ENCODE measurements around the gene JAK2. TPM values are rescaled to one million over a fixed set of nuclear protein-coding genes. Genes with fewer than 3 reads are reported as not detected.

JAK2 gene
- total RNA-seq, 1 donor from 2014 or later = 32.8 TPM

- ATAC-seq = no peak
- TF ChIP-seq CTCF (IDR thresholded peaks at IDR 0.05) = no peak
- intact Hi-C loops (cut with DNase I) = no loop called here
- DNase-seq = no peak
- Histone ChIP-seq H3K27me3 (ENCODE audit: low read depth) (no peaks in the 10 kb centered on the region), H3K27ac (no peak overlapping the region), H3K4me3 (no peak overlapping the region), H3K9me3 (no peaks in the 10 kb centered on the region), H3K4me1 (no peaks in the 10 kb centered on the region), H3K36me3 (no peaks in the 10 kb centered on the region)
Measured at GRCh38 chr9:4959031-4959430, 26.0 kb upstream of the JAK2 start.

DNA sequence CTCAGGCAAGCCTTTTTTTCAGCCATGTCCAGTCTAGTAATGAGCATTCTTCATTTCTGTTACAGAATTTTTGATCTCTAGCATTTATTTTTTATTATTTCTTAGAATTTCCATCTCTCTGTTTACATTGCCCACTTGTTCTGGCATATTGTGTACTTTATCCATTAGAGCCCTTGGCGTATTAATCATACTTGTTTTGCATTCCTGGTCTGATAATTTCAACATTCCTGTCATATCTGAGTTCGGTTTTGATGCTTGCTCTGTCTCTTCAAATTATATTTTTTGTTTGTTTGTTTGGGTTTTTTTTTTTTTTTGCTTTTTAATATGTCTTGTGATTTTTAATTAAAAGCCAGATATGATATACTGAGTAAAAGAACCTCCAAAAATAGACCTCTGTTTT lies 23.0 kb upstream of the JAK2 start:
- Histone ChIP-seq H3K27ac (no peak overlapping the region), H3K4me3 (no peak overlapping the region), H3K4me1 (no peaks in the 10 kb centered on the region), H3K36me3 (no peaks in the 10 kb centered on the region), H3K9me3 (no peaks in the 10 kb centered on the region), H3K27me3 (ENCODE audit: low read depth) (no peaks in the 10 kb centered on the region)
- DNase-seq (no peak), ATAC-seq (no peak)
- no peak for TF ChIP-seq CTCF (IDR thresholded peaks at IDR 0.05)
- intact Hi-C loops (cut with DNase I) = no loop called here

DNA sequence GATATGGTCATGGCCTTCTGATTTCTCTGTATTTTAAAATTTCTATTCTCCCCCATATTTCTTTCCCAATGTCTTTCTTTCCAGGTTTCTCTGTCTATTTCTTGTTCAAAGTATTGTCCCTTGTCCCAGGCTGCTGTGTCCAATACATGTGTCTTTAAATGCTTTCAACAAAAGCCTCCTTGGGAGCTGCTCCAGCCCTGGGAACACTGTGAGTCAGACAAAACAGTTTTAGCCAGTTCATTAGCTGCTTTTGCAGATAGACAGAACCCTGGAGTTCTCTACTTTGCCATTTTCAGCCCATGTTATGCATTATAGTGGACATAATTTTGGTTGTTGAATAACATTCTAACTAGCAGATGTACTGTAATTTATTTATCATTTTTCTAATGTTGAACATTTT lies 20.5 kb upstream of the JAK2 start:
- H3K4me3 ChIP-seq = no peak overlapping the region
- H3K4me1 ChIP-seq = no peaks in the 10 kb centered on the region
- no peaks in the 10 kb centered on the region for H3K27me3 ChIP-seq (ENCODE audit: low read depth)
- ATAC-seq = no peak
- no peak overlapping the region for H3K27ac ChIP-seq
- no peaks in the 10 kb centered on the region for H3K9me3 ChIP-seq
- DNase-seq = no peak
- H3K36me3 ChIP-seq = no peaks in the 10 kb centered on the region
- TF ChIP-seq CTCF (IDR thresholded peaks at IDR 0.05) = no peak
- intact Hi-C loops (cut with DNase I) = no loop called here

DNA sequence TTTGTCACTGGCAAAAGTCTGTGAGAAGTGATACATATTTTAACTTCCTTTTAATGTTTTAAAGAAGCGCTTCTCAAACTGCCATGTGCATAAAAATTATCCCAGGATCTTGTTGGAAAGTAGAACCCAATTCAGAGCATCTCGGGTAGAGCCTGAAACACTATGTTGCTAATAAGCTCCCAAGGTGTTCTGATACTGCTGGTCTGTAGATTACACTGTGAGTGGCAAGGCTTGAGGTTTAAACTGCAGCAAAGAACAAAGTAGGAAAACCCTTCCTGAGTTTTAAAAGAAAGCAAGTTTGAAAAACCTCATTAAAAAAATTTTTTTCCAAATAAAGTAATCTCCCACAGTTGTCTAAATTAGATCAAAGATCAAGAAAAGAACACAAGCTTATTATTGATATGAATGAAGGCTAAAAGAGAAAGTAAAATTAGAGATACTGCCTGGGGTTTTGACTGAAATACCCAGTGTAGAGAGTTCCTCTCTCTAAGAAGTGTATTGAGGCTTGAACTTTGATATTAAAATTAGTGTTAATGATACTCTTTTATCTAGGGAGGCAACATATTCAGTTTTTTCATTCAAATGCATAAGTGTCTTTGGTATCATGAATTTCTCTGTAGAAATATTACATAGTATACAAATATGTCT lies 19.8 kb upstream of the JAK2 start:
- Histone ChIP-seq H3K4me1 (no peaks in the 10 kb centered on the region), H3K27ac (no peak overlapping the region), H3K4me3 (no peak overlapping the region), H3K9me3 (no peaks in the 10 kb centered on the region), H3K36me3 (no peaks in the 10 kb centered on the region), H3K27me3 (ENCODE audit: low read depth) (no peaks in the 10 kb centered on the region)
- no peak for ATAC-seq
- TF ChIP-seq CTCF (IDR thresholded peaks at IDR 0.05) = no peak
- intact Hi-C loops (cut with DNase I) = no loop called here
- DNase-seq = no peak

DNA sequence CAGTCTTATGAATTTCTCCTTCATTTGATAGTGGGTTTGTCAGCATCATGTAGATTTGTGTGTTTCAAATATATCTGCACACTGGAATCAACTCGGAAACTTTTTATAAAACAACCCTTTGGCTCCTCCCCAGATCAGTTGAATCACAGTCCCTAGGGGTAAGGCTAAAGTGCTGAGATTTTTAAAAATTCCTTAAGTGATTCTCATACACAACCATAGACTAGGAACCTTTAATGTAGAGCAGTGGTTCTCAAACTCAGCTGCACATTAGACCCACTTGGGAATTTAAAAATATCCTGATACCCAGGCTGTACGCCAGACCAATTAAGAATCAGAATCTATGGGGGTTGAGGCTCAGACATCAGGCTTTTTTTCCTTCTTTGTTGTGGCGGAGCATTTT lies 17.5 kb upstream of the JAK2 start:
- intact Hi-C loops (cut with DNase I) = no loop called here
- Histone ChIP-seq H3K4me3 (no peak overlapping the region), H3K36me3 (no peaks in the 10 kb centered on the region), H3K9me3 (no peaks in the 10 kb centered on the region), H3K27me3 (ENCODE audit: low read depth) (no peaks in the 10 kb centered on the region), H3K4me1 (no peaks in the 10 kb centered on the region), H3K27ac (no peak overlapping the region)
- ATAC-seq (no peak), DNase-seq (no peak)
- TF ChIP-seq CTCF (IDR thresholded peaks at IDR 0.05) = no peak

Data from lower lobe of right lung (tissue), 2 donors.